ENCODE measurements around the gene SLC30A3. TPM values are rescaled to one million over a fixed set of nuclear protein-coding genes. Genes with fewer than 3 reads are reported as not detected.
A peak's percentile ranks its signal among the peaks of the same experiment; 100 is the strongest.

SLC30A3 gene
- total RNA-seq, 1 experiment from 2014 or later, result not detected

GRCh38 chr2:27219091-27219490, 43.8 kb downstream of the SLC30A3 start:
- no TSS peak for BruUV-seq (replicated peaks)
- no peak for TF ChIP-seq CTCF (IDR thresholded peaks at IDR 0.05; ENCODE audit: unreplicated experiment)
- ChIA-PET CTCF (interaction anchor here (0.5 to 1.6 kb wide), 4 partner anchors 8 to 85 kb away, joined by 3 to 5 read pairs (median 4); partner anchors contain the start of gene PREB), POLR2A (no interaction called here)
- no peak overlapping the region for H3K27ac Mint-ChIP-seq (ENCODE audit: low read depth, unreplicated experiment)
- H3K4me1 Mint-ChIP-seq (ENCODE audit: insufficient read depth, unreplicated experiment), result peaks cover 16% of the 10 kb centered on the region
- H3K4me3 Mint-ChIP-seq (ENCODE audit: unreplicated experiment), result no peak overlapping the region
- no peaks in the 10 kb centered on the region for H3K9me3 Mint-ChIP-seq (ENCODE audit: unreplicated experiment)
- intact Hi-C loops (cut with micrococcal nuclease), result loop anchor here (10.0 kb wide), 1 partner anchor 66 kb away; the partner anchor contains the start of gene TRIM54
- no peak for DNase-seq (ENCODE audit: unreplicated experiment)
- peaks cover 68% of the 10 kb centered on the region for H3K36me3 Mint-ChIP-seq (ENCODE audit: insufficient read depth, unreplicated experiment)
- H3K27me3 Mint-ChIP-seq (ENCODE audit: insufficient read depth, unreplicated experiment), result no peaks in the 10 kb centered on the region

GRCh38 chr2:27218614-27219013, 44.2 kb downstream of the SLC30A3 start:
- no peaks in the 10 kb centered on the region for H3K9me3 Mint-ChIP-seq (ENCODE audit: unreplicated experiment)
- CTCF ChIA-PET, result interaction anchor here (0.5 to 1.4 kb wide), 4 partner anchors 60 to 119 kb away, joined by 3 to 6 read pairs (median 4); partner anchors contain the start of gene PREB
- peaks cover 67% of the 10 kb centered on the region for H3K36me3 Mint-ChIP-seq (ENCODE audit: insufficient read depth, unreplicated experiment)
- H3K27ac Mint-ChIP-seq (ENCODE audit: low read depth, unreplicated experiment), result no peak overlapping the region
- intact Hi-C loops (cut with micrococcal nuclease), result loop anchor here (10.0 kb wide), 1 partner anchor 66 kb away; the partner anchor contains the start of gene TRIM54
- peaks cover 18% of the 10 kb centered on the region for H3K4me1 Mint-ChIP-seq (ENCODE audit: insufficient read depth, unreplicated experiment)
- peak overlapping the region; percentile 99 for H3K4me3 Mint-ChIP-seq (ENCODE audit: unreplicated experiment)
- no TSS peak for BruUV-seq (replicated peaks)
- POLR2A ChIA-PET, result interaction anchor here (0.7 kb wide), 1 partner anchor 13 kb away, joined by 3 read pairs; no protein-coding TSS in a partner anchor
- H3K27me3 Mint-ChIP-seq (ENCODE audit: insufficient read depth, unreplicated experiment), result no peaks in the 10 kb centered on the region
- no peak for TF ChIP-seq CTCF (IDR thresholded peaks at IDR 0.05; ENCODE audit: unreplicated experiment)
- no peak for DNase-seq (ENCODE audit: unreplicated experiment)

- intact Hi-C loops (cut with micrococcal nuclease), result loop anchor here (10.0 kb wide), 1 partner anchor 67 kb away; the partner anchor contains the start of gene TRIM54
- DNase-seq (ENCODE audit: unreplicated experiment), result peak; percentile 81
- TSS peak; percentile 18 for BruUV-seq (replicated peaks)
- H3K9me3 Mint-ChIP-seq (ENCODE audit: unreplicated experiment), result no peaks in the 10 kb centered on the region
- peaks cover 61% of the 10 kb centered on the region for H3K36me3 Mint-ChIP-seq (ENCODE audit: insufficient read depth, unreplicated experiment)
- peaks cover 22% of the 10 kb centered on the region for H3K4me1 Mint-ChIP-seq (ENCODE audit: insufficient read depth, unreplicated experiment)
- TF ChIP-seq CTCF (IDR thresholded peaks at IDR 0.05; ENCODE audit: unreplicated experiment), result no peak
- H3K27me3 Mint-ChIP-seq (ENCODE audit: insufficient read depth, unreplicated experiment), result no peaks in the 10 kb centered on the region
- peak within 1 kb of the TSS; percentile 99 for H3K4me3 Mint-ChIP-seq (ENCODE audit: unreplicated experiment)
- peak within 1 kb of the TSS; percentile 91 for H3K27ac Mint-ChIP-seq (ENCODE audit: low read depth, unreplicated experiment)
- ChIA-PET CTCF (interaction anchor here (0.7 to 1.3 kb wide), 3 partner anchors 86 to 861 kb away, joined by 3 to 6 read pairs (median 3); no protein-coding TSS in a partner anchor), POLR2A (interaction anchor here (0.5 to 1.4 kb wide), 11 partner anchors 14 to 192 kb away, joined by 3 to 5 read pairs (median 3); partner anchors contain the start of genes PPM1G and PREB)
These were observed 45.4 kb downstream of the SLC30A3 start, which contains the start of gene CAD for GRCh38 chr2:27217173-27218121. TSS of gene CAD (plus strand) at chr2:27217369. CDS start at chr2:27217552, 183 bp downstream.
